ENCODE results near the gene GAB1.

GAB1 gene

GRCh38 chr4:143514169-143514495 is 177.5 kb downstream of the GAB1 start:
- TF ChIP-seq EZH2 (IDR thresholded peaks at IDR 0.05; ENCODE audit: borderline replicate concordance, low read length), result no peak
- TF ChIP-seq, protein P1, sequence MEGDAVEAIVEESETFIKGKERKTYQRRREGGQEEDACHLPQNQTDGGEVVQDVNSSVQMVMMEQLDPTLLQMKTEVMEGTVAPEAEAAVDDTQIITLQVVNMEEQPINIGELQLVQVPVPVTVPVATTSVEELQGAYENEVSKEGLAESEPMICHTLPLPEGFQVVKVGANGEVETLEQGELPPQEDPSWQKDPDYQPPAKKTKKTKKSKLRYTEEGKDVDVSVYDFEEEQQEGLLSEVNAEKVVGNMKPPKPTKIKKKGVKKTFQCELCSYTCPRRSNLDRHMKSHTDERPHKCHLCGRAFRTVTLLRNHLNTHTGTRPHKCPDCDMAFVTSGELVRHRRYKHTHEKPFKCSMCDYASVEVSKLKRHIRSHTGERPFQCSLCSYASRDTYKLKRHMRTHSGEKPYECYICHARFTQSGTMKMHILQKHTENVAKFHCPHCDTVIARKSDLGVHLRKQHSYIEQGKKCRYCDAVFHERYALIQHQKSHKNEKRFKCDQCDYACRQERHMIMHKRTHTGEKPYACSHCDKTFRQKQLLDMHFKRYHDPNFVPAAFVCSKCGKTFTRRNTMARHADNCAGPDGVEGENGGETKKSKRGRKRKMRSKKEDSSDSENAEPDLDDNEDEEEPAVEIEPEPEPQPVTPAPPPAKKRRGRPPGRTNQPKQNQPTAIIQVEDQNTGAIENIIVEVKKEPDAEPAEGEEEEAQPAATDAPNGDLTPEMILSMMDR (IDR thresholded peaks at IDR 0.05; ENCODE audit: low read length), result no peak
- Histone ChIP-seq H3K4me2 (ENCODE audit: low read length) (peak overlapping the region; percentile 95), H3F3A (ENCODE audit: insufficient read depth, low read length) (no peaks in the 10 kb centered on the region), H3K9me2 (ENCODE audit: low read depth, low read length) (no peaks in the 10 kb centered on the region), H3K79me2 (ENCODE audit: insufficient read depth, low read length) (peaks cover 52% of the 10 kb centered on the region), H3K9me3 (ENCODE audit: low read length) (no peaks in the 10 kb centered on the region), H3K36me3 (ENCODE audit: insufficient read depth, low read length) (peaks cover 31% of the 10 kb centered on the region), H3K4me3 (ENCODE audit: low read depth, low read length, poor library complexity, severe bottlenecking) (peak overlapping the region; percentile 93), H4K20me1 (ENCODE audit: insufficient read depth, low read length) (peaks cover 7% of the 10 kb centered on the region; the same call in 1 of the 2 replicates), H3K27ac (ENCODE audit: low read depth, low read length, poor library complexity, severe bottlenecking) (peak overlapping the region; percentile 62), H3K9ac (ENCODE audit: low read length) (peak overlapping the region; percentile 81), H3K27me3 (ENCODE audit: insufficient read depth, low read length) (no peaks in the 10 kb centered on the region), H2AFZ (ENCODE audit: low read length) (no peak overlapping the region), H3K4me1 (ENCODE audit: insufficient read depth, low read length, severe bottlenecking) (peaks cover 23% of the 10 kb centered on the region)

DNA sequence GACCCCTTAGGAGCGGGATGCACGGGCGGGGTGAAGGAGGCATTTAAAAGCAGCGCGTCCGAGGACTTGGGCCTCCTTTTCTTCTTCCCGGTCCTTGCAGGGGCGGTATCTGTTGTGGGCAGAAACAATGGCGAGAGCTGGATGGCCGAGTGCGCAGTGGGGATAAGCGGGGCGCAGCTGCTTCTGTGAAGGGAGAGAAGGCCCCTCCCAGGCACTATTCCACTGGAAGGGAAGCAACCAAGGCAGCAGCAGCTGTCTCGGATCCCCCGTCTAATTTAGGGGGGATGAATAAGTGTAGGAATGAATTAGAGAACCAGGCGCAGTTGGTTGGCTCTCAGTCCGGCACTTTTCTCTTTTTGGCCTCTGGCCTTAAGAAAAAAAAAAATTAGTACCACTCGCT is 177.8 kb downstream of the GAB1 start:
- Histone ChIP-seq H3K36me3 (ENCODE audit: insufficient read depth, low read length) (peaks cover 34% of the 10 kb centered on the region), H3K4me1 (ENCODE audit: insufficient read depth, low read length, severe bottlenecking) (peaks cover 23% of the 10 kb centered on the region), H3F3A (ENCODE audit: insufficient read depth, low read length) (no peaks in the 10 kb centered on the region), H4K20me1 (ENCODE audit: insufficient read depth, low read length) (peaks cover 7% of the 10 kb centered on the region; the same call in 1 of the 2 replicates), H3K27me3 (ENCODE audit: insufficient read depth, low read length) (no peaks in the 10 kb centered on the region), H3K27ac (ENCODE audit: low read depth, low read length, poor library complexity, severe bottlenecking) (peak overlapping the region; percentile 62), H3K4me3 (ENCODE audit: low read depth, low read length, poor library complexity, severe bottlenecking) (peak overlapping the region; percentile 93), H3K4me2 (ENCODE audit: low read length) (peak overlapping the region; percentile 95), H3K9ac (ENCODE audit: low read length) (peak overlapping the region; percentile 81), H2AFZ (ENCODE audit: low read length) (no peak overlapping the region), H3K79me2 (ENCODE audit: insufficient read depth, low read length) (peaks cover 55% of the 10 kb centered on the region), H3K9me2 (ENCODE audit: low read depth, low read length) (no peaks in the 10 kb centered on the region), H3K9me3 (ENCODE audit: low read length) (no peaks in the 10 kb centered on the region)
- TF ChIP-seq EZH2 (IDR thresholded peaks at IDR 0.05; ENCODE audit: borderline replicate concordance, low read length), result no peak
- TF ChIP-seq, protein P1 (IDR thresholded peaks at IDR 0.05; ENCODE audit: low read length), result no peak

DNA sequence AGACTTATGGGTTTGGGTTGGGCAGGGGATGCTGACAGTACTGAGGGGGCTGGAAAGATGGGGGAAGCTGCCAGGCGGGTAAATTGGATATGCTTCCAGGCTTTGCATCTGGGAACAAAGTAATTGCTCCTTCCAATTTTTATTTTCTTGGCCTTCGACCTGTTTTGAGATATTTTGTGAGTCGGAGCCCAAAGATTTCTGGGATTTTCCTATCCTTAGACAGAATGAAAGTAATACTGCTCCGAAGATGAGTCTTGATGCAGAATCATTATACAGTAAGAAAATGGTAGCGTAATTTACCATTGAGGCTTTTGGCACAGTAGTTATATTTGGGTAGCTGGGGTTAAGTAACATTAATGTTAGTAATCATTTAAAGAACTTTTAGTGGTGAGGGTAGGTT is 178.2 kb downstream of the GAB1 start:
- no peaks in the 10 kb centered on the region for H3F3A ChIP-seq (ENCODE audit: insufficient read depth, low read length)
- H3K27ac ChIP-seq (ENCODE audit: low read depth, low read length, poor library complexity, severe bottlenecking), result no peak overlapping the region
- H3K4me1 ChIP-seq (ENCODE audit: insufficient read depth, low read length, severe bottlenecking), result peaks cover 23% of the 10 kb centered on the region
- peaks cover 38% of the 10 kb centered on the region for H3K36me3 ChIP-seq (ENCODE audit: insufficient read depth, low read length)
- TF ChIP-seq, protein P1 (IDR thresholded peaks at IDR 0.05; ENCODE audit: low read length), result no peak
- no peak for TF ChIP-seq EZH2 (IDR thresholded peaks at IDR 0.05; ENCODE audit: borderline replicate concordance, low read length)
- H3K4me2 ChIP-seq (ENCODE audit: low read length), result peak overlapping the region; percentile 95
- peak overlapping the region; percentile 93 for H3K4me3 ChIP-seq (ENCODE audit: low read depth, low read length, poor library complexity, severe bottlenecking)
- H3K79me2 ChIP-seq (ENCODE audit: insufficient read depth, low read length), result peaks cover 59% of the 10 kb centered on the region
- H2AFZ ChIP-seq (ENCODE audit: low read length), result no peak overlapping the region
- H3K9me2 ChIP-seq (ENCODE audit: low read depth, low read length), result no peaks in the 10 kb centered on the region
- no peaks in the 10 kb centered on the region for H3K27me3 ChIP-seq (ENCODE audit: insufficient read depth, low read length)
- peak overlapping the region; percentile 81 for H3K9ac ChIP-seq (ENCODE audit: low read length)
- no peaks in the 10 kb centered on the region for H3K9me3 ChIP-seq (ENCODE audit: low read length)
- peaks cover 7% of the 10 kb centered on the region; the same call in 1 of the 2 replicates for H4K20me1 ChIP-seq (ENCODE audit: insufficient read depth, low read length)
